GM10248 (cell line): ENCODE data around the gene SYPL2.
"Not testable (repeated sequence)": the region's sequence is repeated elsewhere in the genome, so short reads cannot be mapped to it uniquely, and the experiment has no call there.

Source experiments
- CTCF ChIA-PET: fragments of 300-600 bp; sonication (Branson Sonifier 250); formaldehyde crosslinking; extraction: SDS; loops from one replicate; lab custom pipeline; 2021; ENCODE audit warnings: antibody characterized with exemption; lab: Yijun Ruan, JAX
- POLR2A ChIA-PET: fragments of 350-650 bp; sonication (Branson Sonifier 250); formaldehyde crosslinking; extraction: SDS; loops from one replicate; lab custom pipeline; 2020; ENCODE audit warnings: antibody characterized with exemption; lab: Yijun Ruan, JAX
- DNase-seq: peaks from one replicate; pipeline ENCODE4 v3.0.0; 2012; ENCODE audit errors: extremely low spot score
- TF ChIP-seq, protein P1 (sequence below): IDR thresholded peaks from 2 replicates; pipeline ENCODE4 v1.5.1; 2012; ENCODE audit warnings: mild to moderate bottlenecking, low read depth; ENCODE audit errors: extremely low read depth, missing control alignments, control extremely low read depth

SYPL2 gene

DNA sequence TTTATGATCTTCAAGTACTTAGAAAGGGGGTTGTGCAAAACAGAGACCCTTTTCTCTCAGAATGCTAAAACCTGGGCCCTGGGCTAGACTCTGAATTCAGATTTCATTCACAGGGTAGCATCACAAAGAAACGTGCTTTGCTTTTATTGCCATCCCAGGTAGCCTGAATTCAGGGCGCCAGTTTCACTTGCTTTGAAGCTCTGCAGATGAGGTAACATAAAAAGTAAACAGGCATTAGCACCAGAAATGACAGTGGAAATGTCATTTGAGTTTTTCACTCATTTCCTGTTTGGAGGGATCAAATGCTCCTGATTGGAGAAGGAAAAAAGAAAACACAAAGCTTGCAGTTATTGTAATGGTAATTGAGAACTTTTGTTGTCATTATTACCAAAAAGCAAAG, 2.6 kb downstream of the SYPL2 start:
- no peak for DNase-seq
- TF ChIP-seq, protein P1, sequence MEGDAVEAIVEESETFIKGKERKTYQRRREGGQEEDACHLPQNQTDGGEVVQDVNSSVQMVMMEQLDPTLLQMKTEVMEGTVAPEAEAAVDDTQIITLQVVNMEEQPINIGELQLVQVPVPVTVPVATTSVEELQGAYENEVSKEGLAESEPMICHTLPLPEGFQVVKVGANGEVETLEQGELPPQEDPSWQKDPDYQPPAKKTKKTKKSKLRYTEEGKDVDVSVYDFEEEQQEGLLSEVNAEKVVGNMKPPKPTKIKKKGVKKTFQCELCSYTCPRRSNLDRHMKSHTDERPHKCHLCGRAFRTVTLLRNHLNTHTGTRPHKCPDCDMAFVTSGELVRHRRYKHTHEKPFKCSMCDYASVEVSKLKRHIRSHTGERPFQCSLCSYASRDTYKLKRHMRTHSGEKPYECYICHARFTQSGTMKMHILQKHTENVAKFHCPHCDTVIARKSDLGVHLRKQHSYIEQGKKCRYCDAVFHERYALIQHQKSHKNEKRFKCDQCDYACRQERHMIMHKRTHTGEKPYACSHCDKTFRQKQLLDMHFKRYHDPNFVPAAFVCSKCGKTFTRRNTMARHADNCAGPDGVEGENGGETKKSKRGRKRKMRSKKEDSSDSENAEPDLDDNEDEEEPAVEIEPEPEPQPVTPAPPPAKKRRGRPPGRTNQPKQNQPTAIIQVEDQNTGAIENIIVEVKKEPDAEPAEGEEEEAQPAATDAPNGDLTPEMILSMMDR = no peak
- ChIA-PET CTCF (interaction anchor here (0.8 to 1.4 kb wide), 5 partner anchors 9 to 186 kb away, joined by 3 to 6 read pairs (median 3); partner anchors contain the start of genes CYB561D1 and PSRC1), POLR2A (no interaction called here)

DNA sequence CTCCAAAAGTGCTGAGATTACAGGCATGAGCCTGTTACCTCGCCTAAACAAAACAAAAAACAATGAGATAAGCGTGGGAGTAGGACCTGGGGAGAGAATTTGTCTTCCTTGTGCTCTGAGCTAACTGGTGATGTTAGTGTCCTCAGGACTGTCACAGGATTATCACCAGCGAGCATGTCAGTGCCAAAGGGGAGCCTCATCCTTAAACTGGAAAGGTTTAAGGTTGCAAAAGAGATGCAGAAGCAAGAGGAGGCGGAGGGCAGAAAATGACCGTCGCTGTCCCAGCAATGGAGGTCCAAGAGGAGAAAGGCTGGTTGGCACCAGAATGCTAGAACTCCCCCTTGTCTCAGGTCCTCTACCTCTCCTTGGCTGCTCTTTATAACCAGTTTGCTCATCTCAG, 3.9 kb downstream of the SYPL2 start:
- POLR2A ChIA-PET = interaction anchor here (0.5 to 0.7 kb wide), 2 partner anchors 13 to 256 kb away, joined by 3 to 5 read pairs; no protein-coding TSS in a partner anchor
- CTCF ChIA-PET = interaction anchor here (1.2 to 1.6 kb wide), 4 partner anchors 23 to 187 kb away, joined by 3 to 6 read pairs (median 4); partner anchors contain the start of genes CYB561D1 and PSRC1
- no peak for DNase-seq
- TF ChIP-seq, protein P1 = no peak

DNA sequence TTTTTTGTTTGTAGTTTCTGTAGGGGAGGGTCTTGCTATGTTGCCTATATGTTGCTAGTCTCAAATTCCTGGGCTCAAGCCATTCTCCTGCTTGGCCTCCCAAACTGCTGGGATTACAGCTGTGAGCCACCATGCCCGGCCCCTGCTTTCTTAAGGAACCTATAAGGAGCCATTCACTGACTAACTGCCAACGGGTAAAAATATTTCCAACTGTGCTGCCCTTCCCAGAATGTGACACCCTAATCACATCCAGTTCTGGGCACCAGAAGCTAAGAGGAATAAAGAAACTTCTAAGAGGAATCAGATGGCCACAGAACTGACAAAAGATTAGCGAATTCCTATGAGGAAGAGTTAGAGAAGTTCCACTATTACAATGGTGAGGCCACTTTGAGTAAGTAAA, 6.4 kb downstream of the SYPL2 start:
- ChIA-PET POLR2A (no interaction called here), CTCF (interaction anchor here (1.2 to 5.5 kb wide), 3 partner anchors 10 to 60 kb away, joined by 3 to 26 read pairs (median 5); no protein-coding TSS in a partner anchor)
- TF ChIP-seq, protein P1 = no peak
- DNase-seq = no peak

DNA sequence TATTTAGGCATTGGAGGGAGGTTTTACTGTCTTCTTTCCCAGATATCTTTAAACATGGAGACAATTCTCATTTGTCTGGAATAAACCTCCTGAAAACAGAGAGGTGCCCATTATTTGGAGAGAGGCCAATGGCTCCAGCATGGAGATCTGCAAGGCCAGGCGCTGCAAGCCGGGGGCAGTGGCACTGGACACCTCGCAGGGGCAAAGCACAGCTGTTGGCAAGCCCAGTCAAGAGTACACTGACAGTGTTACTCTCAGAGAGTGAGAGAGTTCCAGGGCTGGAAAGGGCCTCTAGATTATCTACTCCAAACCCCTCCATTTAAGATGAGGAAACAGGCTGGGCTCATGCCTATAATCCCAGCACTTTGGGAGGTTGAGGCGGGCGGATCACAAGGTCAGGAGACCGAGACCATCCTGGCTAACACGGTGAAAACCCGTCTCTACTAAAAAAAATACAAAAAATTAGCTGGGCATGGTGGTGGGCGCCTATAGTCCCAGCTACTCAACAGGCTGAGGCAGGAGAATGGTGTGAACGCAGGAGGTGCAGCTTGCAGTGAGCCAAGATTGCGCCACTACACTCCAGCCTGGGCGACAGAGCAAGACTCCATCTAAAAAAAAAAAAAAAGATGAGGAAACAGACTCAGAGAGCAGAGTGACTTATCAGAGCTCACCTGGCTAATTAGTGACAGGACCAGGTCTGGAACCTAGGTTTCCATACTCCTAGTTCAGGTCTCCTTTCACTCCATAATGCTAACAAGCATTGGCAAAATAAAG, 7.1 kb downstream of the SYPL2 start:
- DNase-seq, POLR2A ChIA-PET: not testable (repeated sequence)
- CTCF ChIA-PET = interaction anchor here (1.0 to 5.5 kb wide), 2 partner anchors 21 to 59 kb away, joined by 3 to 26 read pairs; partner anchors contain the start of gene CYB561D1

DNA sequence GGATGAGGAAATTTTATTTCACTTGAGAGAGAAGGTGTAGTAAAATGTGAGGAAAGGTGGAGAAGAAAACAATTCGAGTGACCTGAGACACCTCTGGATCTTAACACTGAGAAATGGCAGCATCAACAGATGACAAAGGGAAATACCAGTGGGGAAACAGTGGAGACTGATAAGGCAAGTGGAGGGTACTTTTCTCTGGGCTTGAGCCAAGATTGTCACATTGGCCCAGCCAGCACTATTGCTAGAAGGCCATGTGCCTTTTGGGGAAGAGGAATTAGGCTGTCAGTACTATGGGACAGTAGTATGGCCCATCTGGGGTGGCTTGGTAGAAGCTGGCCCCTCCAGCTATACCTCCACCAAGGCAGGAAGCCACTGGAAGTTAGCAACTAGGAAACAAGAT, 8.4 kb downstream of the SYPL2 start:
- TF ChIP-seq, protein P1 = no peak
- no peak for DNase-seq
- ChIA-PET POLR2A (no interaction called here), CTCF (interaction anchor here (1.7 to 5.5 kb wide), 3 partner anchors 15 to 58 kb away, joined by 9 to 26 read pairs (median 11); partner anchors contain the start of gene CYB561D1)

DNA sequence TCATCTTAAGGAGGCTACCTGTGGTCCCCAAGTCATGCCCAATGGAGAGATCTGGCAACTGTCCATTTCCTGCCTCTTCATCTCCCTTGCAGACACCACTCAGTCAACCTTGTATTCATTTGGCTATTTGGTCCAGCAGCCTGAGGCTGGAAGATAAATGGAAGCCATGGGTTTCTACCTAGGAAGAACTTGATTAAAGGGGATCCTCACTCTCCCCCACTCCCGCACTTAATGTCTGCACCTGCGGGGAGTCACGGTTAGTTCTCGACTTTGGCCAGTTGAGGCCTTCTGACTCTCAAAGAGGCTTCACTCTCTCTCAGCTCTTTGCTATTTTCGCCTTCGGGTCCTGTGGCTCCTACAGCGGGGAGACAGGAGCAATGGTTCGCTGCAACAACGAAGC, 8.9 kb downstream of the SYPL2 start:
- TF ChIP-seq, protein P1 = no peak
- POLR2A ChIA-PET = no interaction called here
- no peak for DNase-seq
- CTCF ChIA-PET = interaction anchor here (1.7 to 5.5 kb wide), 3 partner anchors 14 to 57 kb away, joined by 9 to 26 read pairs (median 11); partner anchors contain the start of gene CYB561D1

DNA sequence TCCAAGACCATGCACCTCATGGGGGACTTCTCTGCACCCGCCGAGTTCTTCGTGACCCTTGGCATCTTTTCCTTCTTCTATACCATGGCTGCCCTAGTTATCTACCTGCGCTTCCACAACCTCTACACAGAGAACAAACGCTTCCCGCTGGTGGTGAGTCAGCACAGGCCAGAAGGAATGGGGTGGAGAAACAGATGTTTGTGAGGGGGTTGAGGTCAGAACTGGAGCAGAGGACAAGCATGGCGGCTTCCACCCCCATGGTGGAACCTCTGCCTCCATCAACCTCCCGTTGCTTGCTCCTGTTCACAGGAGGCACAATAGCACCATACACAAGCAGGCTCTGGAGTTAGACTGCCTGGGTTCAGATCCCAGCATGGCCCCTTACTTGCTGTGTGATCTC, 10.5 kb downstream of the SYPL2 start:
- DNase-seq = no peak
- TF ChIP-seq, protein P1 = no peak
- ChIA-PET CTCF (interaction anchor here (2.4 kb wide), 1 partner anchor 17 kb away, joined by 9 read pairs; the partner anchor contains the start of gene CYB561D1), POLR2A (no interaction called here)
